ENCODE results near the gene CAVIN2. TPM values are rescaled to one million over a fixed set of nuclear protein-coding genes. Genes with fewer than 3 reads are reported as not detected.
A peak's percentile ranks its signal among the peaks of the same experiment; 100 is the strongest.

Gene CAVIN2
- total RNA-seq, 6 experiments from 2014 or later, result 3.1 to 15.9 (median 14.5) TPM

- no peaks in the 10 kb centered on the region for H3K9me3 Mint-ChIP-seq
- TF ChIP-seq CTCF (IDR thresholded peaks at IDR 0.05), result no peak
- H3K36me3 Mint-ChIP-seq (ENCODE audit: low read depth), result peaks cover 5% of the 10 kb centered on the region; the same call in 1 of the 2 replicates
- DNase-seq, result no peak
- H3K4me3 Mint-ChIP-seq, result peak overlapping the region; percentile 68
- H3K27ac Mint-ChIP-seq, result peak overlapping the region; percentile 55
- H3K27me3 Mint-ChIP-seq (ENCODE audit: insufficient read depth), result no peaks in the 10 kb centered on the region
- peaks cover 69% of the 10 kb centered on the region for H3K4me1 Mint-ChIP-seq (ENCODE audit: low read depth)
Observed at GRCh38 chr2:191845248-191845715, 1.6 kb downstream of the CAVIN2 start.

GRCh38 chr2:191844706-191845105 lies 2.2 kb downstream of the CAVIN2 start:
- H3K9me3 Mint-ChIP-seq, result no peaks in the 10 kb centered on the region
- H3K27me3 Mint-ChIP-seq (ENCODE audit: insufficient read depth), result no peaks in the 10 kb centered on the region
- H3K4me1 Mint-ChIP-seq (ENCODE audit: low read depth), result peaks cover 73% of the 10 kb centered on the region
- peak overlapping the region; percentile 68 for H3K4me3 Mint-ChIP-seq
- TF ChIP-seq CTCF (IDR thresholded peaks at IDR 0.05), result no peak
- peak overlapping the region; percentile 55 for H3K27ac Mint-ChIP-seq
- H3K36me3 Mint-ChIP-seq (ENCODE audit: low read depth), result peaks cover 5% of the 10 kb centered on the region; the same call in 1 of the 2 replicates
- DNase-seq, result peak; percentile 10

GRCh38 chr2:191840921-191841320 lies 6.0 kb downstream of the CAVIN2 start:
- no peak overlapping the region for H3K27ac Mint-ChIP-seq
- H3K27me3 Mint-ChIP-seq (ENCODE audit: insufficient read depth), result no peaks in the 10 kb centered on the region
- H3K4me1 Mint-ChIP-seq (ENCODE audit: low read depth), result peaks cover 73% of the 10 kb centered on the region
- TF ChIP-seq CTCF (IDR thresholded peaks at IDR 0.05), result no peak
- no peaks in the 10 kb centered on the region for H3K9me3 Mint-ChIP-seq
- no peak for DNase-seq
- H3K4me3 Mint-ChIP-seq, result no peak overlapping the region
- H3K36me3 Mint-ChIP-seq (ENCODE audit: low read depth), result peaks cover 13% of the 10 kb centered on the region; the same call in 1 of the 2 replicates

- Mint-ChIP-seq H3K4me3 (no peak overlapping the region), H3K36me3 (ENCODE audit: low read depth) (peaks cover 19% of the 10 kb centered on the region; the same call in 1 of the 2 replicates), H3K4me1 (ENCODE audit: low read depth) (peaks cover 73% of the 10 kb centered on the region), H3K27me3 (ENCODE audit: insufficient read depth) (no peaks in the 10 kb centered on the region; the same call in 1 of the 2 replicates), H3K9me3 (no peaks in the 10 kb centered on the region), H3K27ac (no peak overlapping the region)
- no peak for DNase-seq
- no peak for TF ChIP-seq CTCF (IDR thresholded peaks at IDR 0.05)
Observed at GRCh38 chr2:191839918-191840804, 6.7 kb downstream of the CAVIN2 start.

- H3K4me1 Mint-ChIP-seq (ENCODE audit: low read depth), result peaks cover 69% of the 10 kb centered on the region
- H3K27ac Mint-ChIP-seq, result no peak overlapping the region
- no peak for TF ChIP-seq CTCF (IDR thresholded peaks at IDR 0.05)
- H3K27me3 Mint-ChIP-seq (ENCODE audit: insufficient read depth), result no peaks in the 10 kb centered on the region; the same call in 1 of the 2 replicates
- no peaks in the 10 kb centered on the region for H3K9me3 Mint-ChIP-seq
- peaks cover 19% of the 10 kb centered on the region; the same call in 1 of the 2 replicates for H3K36me3 Mint-ChIP-seq (ENCODE audit: low read depth)
- DNase-seq, result no peak
- no peak overlapping the region for H3K4me3 Mint-ChIP-seq
Observed at GRCh38 chr2:191838526-191838925, 8.4 kb downstream of the CAVIN2 start.

Measured in HFFc6 (cell line).